Ammon's horn (tissue), 1 donor: ENCODE data around the gene CDHR2.
A peak's percentile ranks its signal among the peaks of the same experiment; 100 is the strongest.
"Not testable (repeated sequence)": the region's sequence is repeated elsewhere in the genome, so short reads cannot be mapped to it uniquely, and the experiment has no call there.

Experiments
- DNase-seq: peaks from one replicate; pipeline ENCODE4 v3.0.0-alpha.2; 2016; ENCODE audit warnings: low spot score

The CDHR2 gene

DNA sequence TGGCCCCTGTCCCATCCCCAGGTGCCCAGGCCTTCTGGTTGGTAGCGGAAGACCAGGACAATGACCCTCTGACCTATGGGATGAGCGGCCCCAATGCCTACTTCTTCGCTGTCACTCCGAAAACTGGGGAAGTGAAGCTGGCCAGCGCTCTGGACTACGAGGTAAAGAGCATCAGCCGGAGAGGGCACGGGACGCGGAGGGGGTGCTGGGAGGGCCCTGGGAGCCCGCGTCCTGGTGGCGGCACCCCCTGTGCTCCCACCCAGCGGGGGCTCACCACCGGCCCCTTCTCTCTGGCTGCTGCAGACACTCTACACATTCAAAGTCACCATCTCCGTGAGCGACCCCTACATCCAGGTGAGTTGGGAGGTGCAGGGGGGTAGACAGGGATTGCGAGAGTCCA lies 19.5 kb downstream of the CDHR2 start:
- no peak for DNase-seq

DNA sequence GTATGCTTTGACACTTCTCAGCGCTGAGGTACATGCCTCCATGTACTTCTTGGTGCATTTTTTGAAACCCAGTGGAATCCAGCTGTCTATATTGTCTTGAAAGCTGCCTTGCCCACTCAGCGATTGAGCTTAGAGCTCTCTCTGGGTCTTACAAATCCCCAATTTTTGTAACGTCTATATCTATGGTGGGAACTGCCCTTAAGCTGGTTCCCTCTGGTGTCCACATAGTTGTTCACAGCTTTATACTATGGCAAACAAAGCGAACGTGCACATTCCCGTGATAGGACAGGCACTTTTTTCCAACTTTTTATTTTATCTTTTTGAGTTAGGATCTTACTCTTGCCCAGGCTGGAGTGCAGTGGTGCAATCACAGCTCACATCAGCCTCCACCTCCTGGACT lies 20.9 kb downstream of the CDHR2 start:
- DNase-seq = no peak

DNA sequence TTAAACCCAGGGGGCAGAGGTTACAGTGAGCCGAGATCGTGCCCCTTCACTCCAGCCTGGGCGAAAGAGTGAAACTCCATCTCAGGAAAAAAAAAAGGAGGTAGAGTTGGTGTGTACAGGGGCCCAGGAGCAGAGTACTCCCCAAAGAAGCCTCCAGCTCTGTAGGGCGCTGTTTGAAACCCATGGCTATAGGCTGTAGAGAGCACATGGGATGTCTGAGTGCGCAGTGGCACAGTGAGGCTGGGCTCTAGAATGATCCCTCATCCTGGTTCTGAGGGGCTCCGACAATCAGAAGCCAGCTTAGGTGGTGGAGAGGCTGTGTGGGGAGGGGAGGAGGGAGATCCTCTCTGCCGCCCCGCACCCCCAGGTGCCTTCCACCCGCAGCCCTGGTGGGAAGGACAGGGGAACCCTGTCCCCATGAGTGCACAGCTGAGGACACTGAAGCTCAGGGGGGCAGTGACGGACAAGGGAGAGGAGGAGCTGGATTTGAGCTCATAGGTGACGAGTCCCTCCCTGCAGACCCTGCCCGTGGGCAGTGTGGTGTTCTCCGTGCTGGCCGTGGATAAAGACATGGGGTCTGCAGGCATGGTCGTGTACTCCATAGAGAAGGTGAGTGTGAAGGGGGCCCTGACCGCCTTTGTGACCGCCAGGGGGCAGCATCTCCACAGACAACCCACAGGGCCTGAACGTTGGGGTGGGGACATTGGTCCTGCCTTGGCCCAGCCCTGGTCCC lies 24.6 kb downstream of the CDHR2 start:
- peak; percentile 82 for DNase-seq

DNA sequence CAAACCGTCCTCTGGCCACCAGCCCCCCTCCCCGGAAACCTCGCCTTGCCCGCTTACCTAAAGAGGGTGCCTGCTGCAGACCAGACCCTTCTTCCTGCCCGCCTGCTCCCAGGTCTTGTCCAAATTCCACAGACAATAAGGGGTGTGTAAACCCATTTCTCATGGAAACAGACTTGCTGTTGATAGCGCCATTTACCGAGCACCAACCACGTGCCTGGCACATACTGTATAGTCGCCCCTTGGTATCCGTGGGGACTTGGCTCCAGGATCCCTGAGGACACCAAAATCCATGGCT lies 25.1 kb downstream of the CDHR2 start:
- no peak for DNase-seq

- DNase-seq = no peak
These were observed 25.9 kb downstream of the CDHR2 start for GRCh38 chr5:176575066-176575465.

DNA sequence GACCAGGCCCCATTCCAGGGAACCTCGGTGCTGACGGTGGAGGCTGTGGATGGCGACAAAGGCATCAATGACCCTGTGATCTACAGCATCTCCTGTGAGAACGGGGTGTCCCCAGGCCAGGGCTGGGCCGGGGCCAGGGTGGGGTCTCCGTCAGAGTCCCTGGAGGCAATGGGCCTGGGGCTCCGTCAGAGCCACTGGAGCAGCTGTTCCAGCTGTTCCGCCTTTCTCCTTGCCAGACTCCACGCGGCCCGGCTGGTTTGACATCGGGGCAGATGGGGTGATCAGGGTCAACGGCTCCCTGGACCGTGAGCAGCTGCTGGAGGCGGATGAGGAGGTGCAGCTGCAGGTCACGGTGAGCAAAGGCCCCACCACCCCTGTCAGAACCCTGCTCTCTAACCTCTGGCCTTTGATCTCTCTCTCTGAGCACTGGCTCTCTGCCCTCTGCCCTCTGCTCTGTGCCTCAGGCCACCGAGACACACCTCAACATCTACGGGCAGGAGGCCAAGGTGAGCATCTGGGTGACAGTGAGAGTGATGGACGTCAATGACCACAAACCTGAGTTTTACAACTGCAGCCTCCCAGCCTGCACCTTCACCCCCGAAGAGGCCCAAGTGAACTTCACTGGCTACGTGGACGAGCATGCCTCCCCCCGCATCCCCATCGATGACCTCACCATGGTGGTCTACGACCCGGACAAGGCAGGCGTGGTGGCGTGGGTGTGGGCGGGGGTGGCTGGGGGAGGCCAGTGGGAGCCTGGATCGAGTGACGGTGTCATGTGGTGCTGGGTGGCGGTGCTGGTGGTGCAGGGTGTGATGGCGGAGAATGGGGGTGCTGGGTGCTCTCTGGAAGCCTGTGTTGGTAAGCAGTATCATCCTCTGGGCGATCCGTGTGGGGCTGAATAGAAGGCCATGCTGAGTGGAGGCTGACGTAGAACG lies 26.6 kb downstream of the CDHR2 start:
- no peak for DNase-seq

GRCh38 chr5:176577312-176578176 lies 28.4 kb downstream of the CDHR2 start:
- DNase-seq = no peak

GRCh38 chr5:176578391-176578808 lies 29.3 kb downstream of the CDHR2 start:
- no peak for DNase-seq

- DNase-seq = no peak
These were observed 30.2 kb downstream of the CDHR2 start for GRCh38 chr5:176579323-176579722.

GRCh38 chr5:176581361-176581760 lies 32.2 kb downstream of the CDHR2 start:
- DNase-seq = no peak

GRCh38 chr5:176583076-176583475 lies 33.9 kb downstream of the CDHR2 start:
- no peak for DNase-seq

- no peak for DNase-seq
These were observed 38.3 kb downstream of the CDHR2 start for GRCh38 chr5:176587398-176587797.

DNA sequence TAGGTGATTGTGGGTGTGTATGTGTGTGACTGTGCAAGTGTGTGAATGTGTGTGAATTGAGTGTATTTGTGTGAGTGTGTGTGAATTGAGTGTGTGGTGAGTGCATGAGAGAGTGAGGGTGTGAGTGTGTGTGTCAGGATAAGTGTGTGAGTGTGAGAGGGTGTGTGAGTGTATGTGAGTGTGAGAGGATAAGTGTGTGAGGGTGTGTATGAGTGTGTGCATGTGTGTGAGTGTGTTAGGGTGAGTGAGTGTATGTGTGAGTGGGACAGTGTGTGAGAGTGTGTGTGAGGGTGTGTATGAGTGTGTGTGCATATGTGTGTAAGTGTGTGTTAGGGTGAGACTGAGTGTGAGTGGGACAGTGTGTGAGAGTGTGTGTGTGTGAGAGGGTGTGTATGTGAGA lies 39.2 kb downstream of the CDHR2 start:
- no peak for DNase-seq

GRCh38 chr5:176589039-176589769 lies 40.1 kb downstream of the CDHR2 start:
- no peak for DNase-seq

DNA sequence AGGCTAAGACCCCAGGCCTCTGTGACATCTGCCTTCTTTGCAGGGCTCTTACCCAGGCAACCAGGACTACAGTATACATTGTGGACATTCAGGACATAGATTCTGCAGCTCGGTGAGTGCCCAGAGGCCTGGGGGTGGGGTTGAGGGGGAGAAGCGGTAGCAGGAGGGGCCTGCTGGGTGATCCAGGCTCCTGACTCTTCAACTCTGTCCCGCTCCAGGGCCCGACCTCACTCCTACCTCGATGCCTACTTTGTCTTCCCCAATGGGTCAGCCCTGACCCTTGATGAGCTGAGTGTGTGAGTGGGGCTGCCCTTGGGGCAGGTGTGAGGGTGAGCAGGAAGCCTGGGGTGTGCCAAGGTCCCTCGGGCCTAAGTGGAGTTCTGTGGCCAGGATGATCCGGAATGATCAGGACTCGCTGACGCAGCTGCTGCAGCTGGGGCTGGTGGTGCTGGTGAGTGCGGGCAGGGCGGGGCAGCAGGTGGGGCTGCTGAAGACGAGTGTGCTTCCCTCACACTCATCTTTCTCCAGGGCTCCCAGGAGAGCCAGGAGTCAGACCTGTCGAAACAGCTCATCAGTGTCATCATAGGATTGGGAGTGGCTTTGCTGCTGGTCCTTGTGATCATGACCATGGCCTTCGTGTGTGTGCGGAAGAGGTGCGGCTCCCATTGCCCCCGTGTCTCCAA lies 41.0 kb downstream of the CDHR2 start:
- DNase-seq = no peak

DNA sequence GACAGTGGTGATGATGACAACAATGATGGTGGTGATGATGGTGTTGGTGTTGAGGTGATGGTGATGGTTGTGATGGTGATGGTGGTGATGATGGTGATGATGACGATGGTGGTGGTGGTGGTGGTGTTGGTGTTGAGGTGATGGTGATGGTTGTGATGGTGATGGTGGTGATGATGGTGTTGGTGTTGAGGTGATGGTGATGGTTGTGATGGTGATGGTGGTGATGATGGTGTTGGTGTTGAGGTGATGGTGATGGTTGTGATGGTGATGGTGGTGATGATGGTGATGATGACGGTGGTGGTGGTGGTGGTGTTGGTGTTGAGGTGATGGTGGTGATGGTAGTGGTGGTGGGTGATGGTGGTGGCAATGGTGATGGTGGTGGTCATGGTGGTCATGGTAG lies 42.5 kb downstream of the CDHR2 start:
- DNase-seq = not testable (repeated sequence)

DNA sequence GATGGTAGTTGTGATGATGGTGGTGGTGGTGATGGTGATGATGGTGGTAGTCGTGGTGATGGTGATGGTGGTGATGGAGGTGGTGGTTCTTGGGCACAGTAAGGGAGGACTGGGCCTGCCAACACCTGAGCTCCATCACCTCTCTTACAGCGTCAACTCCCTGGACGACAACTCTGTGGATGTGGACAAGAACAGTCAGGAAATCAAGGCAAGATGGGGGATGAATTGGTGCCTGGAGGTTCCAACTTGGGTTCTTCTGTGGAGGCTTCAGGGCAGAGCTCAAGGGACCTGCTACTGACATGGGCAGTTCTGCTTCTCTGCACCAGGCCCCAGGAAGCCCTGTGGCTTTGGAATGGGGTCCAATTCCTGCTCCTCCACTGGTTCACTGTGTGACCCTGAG lies 43.4 kb downstream of the CDHR2 start:
- DNase-seq = no peak

GRCh38 chr5:176593273-176593869 lies 44.2 kb downstream of the CDHR2 start:
- no peak for DNase-seq

DNA sequence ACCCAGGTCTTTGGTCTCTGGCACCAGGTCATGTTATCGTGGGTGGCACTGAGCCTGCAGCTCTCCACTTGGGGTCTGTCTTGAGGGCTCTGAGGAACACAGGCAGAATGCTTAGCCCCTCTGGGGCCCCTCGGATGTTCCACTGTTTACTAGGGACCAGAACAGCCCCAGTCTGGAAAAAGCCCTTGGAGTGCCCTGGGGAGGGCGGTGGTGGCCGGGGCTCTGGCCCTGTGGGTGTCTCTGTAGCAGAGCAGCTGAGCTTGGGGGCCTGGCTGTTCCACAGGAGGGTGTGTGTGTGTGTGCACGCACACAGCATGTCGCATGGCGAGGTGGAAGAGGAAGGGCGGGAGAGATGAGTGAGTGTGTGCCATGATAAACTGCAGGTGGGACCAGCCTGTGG lies 45.4 kb downstream of the CDHR2 start:
- DNase-seq = no peak

DNA sequence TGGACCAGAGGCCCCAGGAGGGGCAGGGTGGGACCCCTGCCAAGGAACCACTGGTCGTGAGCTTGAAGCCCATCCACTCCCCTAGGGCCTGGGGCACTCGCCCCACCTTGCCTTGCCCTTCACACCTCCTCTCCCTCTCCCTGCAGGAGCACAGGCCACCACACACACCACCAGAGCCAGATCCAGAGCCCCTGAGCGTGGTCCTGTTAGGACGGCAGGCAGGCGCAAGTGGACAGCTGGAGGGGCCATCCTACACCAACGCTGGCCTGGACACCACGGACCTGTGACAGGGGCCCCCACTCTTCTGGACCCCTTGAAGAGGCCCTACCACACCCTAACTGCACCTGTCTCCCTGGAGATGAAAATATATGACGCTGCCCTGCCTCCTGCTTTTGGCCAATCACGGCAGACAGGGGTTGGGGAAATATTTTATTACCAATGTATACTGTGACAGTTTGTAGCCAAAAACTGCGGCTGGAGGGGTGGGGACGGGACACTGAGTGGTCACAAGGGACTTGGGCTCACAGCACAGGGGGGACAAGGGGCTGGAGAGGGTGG lies 46.3 kb downstream of the CDHR2 start:
- DNase-seq = no peak
